Thyroid gland (tissue), 4 donors: ENCODE data around the gene TNFAIP1.

Experiments used
- POLR2A ChIP-seq, 2 donors: fragments of 450-650 bp; IDR thresholded peaks; one replicate each; pipeline ENCODE4 v1.6.1; 2017; ENCODE audit warnings: antibody characterized with exemption in 2 of 2, mild to moderate bottlenecking in 2 of 2, moderate library complexity in 1 of 2
- TF ChIP-seq, protein P1 (sequence below), 6 experiments: fragments of 200-600 bp in 3 of 6; fragments of 450-650 bp in 3 of 6; sonication (generic) in 3 of 6; IDR thresholded peaks; one replicate each; pipeline ENCODE4 v1.5.1; 2016 to 2019; ENCODE audit warnings: antibody characterized with exemption in 6 of 6, mild to moderate bottlenecking in 2 of 6, inconsistent platforms in 1 of 6, moderate library complexity in 1 of 6

DNA sequence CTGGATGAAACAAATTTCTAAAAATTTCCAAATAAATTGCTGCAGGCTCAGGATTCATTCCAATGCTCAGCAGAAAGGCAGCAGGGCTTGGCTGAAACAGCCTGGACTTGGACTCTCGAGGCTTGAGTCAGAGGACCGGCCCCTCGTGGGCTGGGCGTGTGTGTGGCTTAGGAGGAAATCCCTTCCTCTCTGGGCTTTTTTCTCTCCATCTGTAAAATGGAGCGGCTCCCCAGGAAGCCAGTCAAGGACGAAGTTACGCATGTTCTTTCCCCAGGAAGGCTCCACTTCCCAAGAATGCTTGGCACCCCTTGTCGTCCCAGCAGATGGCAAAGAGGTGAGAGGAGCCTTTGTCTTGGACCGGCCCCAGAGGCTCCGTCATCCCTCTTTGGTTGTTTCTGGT lies 56.9 kb downstream of the TNFAIP1 start:
- TF ChIP-seq, protein P1, sequence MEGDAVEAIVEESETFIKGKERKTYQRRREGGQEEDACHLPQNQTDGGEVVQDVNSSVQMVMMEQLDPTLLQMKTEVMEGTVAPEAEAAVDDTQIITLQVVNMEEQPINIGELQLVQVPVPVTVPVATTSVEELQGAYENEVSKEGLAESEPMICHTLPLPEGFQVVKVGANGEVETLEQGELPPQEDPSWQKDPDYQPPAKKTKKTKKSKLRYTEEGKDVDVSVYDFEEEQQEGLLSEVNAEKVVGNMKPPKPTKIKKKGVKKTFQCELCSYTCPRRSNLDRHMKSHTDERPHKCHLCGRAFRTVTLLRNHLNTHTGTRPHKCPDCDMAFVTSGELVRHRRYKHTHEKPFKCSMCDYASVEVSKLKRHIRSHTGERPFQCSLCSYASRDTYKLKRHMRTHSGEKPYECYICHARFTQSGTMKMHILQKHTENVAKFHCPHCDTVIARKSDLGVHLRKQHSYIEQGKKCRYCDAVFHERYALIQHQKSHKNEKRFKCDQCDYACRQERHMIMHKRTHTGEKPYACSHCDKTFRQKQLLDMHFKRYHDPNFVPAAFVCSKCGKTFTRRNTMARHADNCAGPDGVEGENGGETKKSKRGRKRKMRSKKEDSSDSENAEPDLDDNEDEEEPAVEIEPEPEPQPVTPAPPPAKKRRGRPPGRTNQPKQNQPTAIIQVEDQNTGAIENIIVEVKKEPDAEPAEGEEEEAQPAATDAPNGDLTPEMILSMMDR (IDR thresholded peaks at IDR 0.05), result no peak
- no peak for TF ChIP-seq POLR2A (IDR thresholded peaks at IDR 0.05)
